Adipocyte (in vitro differentiated cells): Measurements from ENCODE around the gene MRFAP1L1.

Experiments
- DNase-seq: peaks from one replicate; pipeline ENCODE4 v3.0.0-alpha.2; 2015; ENCODE audit warnings: low read depth
- H3K27me3 ChIP-seq: replicated peaks from 2 replicates; pipeline ENCODE4 v1.7.0; 2013; ENCODE audit warnings: mild to moderate bottlenecking, low read length, moderate library complexity; ENCODE audit not compliant: control insufficient read depth, insufficient read depth
- H3K36me3 ChIP-seq: 2 replicates; pipeline ENCODE4 v1.7.0; 2013; ENCODE audit warnings: low read length, mild to moderate bottlenecking, moderate library complexity; ENCODE audit not compliant: control insufficient read depth, insufficient read depth, severe bottlenecking
- H3K4me1 ChIP-seq: 2 replicates; pipeline ENCODE4 v1.7.0; 2013; ENCODE audit warnings: mild to moderate bottlenecking, low read length, moderate library complexity; ENCODE audit not compliant: control insufficient read depth, insufficient read depth
- H3K4me3 ChIP-seq: 2 replicates; pipeline ENCODE4 v1.7.0; 2013; ENCODE audit warnings: mild to moderate bottlenecking, low read length, moderate library complexity
- H3K9ac ChIP-seq: 2 replicates; pipeline ENCODE4 v1.7.0; 2013; ENCODE audit warnings: mild to moderate bottlenecking, low read length, moderate library complexity
- H3K9me3 ChIP-seq: 2 replicates; pipeline ENCODE4 v1.7.0; 2013; ENCODE audit warnings: mild to moderate bottlenecking, low read length, moderate library complexity; ENCODE audit not compliant: control insufficient read depth

Gene MRFAP1L1

DNA sequence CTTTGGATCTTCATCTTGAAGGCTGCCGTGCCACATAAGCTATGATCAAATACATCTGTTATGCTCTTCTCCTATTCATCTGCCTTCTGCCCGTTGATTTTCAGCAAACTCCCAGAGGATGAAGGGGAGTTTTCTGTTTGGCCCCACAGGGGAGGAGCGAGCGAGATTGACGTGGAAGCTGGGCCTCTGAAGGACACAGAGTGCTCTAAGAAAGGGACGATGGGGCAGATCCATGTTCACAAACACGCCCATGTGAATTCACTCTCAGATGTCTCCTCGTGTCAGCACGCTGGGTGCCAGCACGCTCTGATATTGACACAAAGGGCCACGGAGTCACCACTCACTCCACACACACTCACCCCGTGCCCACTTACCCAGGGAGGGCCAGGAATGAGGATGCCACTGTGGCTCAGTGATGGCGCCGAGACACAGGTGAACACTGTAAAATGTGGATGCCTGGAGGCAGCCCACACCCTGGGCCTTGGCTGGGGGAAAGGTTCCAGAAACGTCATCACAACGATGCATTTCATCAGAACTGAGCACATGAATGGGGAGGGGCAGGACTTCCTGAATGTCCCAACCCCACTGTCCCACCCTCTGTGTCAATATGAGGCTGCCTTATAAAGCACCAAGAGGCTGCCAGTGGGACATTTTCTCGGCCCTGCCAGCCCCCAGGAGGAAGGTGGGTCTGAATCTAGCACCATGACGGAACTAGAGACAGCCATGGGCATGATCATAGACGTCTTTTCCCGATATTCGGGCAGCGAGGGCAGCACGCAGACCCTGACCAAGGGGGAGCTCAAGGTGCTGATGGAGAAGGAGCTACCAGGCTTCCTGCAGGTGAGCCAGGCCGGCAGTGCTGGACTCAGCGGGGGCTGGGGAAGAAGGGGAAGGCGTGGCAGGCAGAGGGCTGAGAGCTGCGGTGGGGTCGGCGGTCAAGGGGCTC, 16.2 kb downstream of the MRFAP1L1 start, which contains the start of gene S100P:
TSS of gene S100P (plus strand) at position 648 of the 946 bp plus-strand sequence. CDS start at position 703, 55 bp downstream.
- peaks cover 29% of the 10 kb centered on the region for H3K4me1 ChIP-seq
- H3K27me3 ChIP-seq: no peaks in the 10 kb centered on the region
- H3K4me3 ChIP-seq: no peak within 1 kb of the TSS
- H3K9ac ChIP-seq: no peak within 1 kb of the TSS
- DNase-seq: no peak
- no peaks in the 10 kb centered on the region for H3K36me3 ChIP-seq
- no peaks in the 10 kb centered on the region for H3K9me3 ChIP-seq

DNA sequence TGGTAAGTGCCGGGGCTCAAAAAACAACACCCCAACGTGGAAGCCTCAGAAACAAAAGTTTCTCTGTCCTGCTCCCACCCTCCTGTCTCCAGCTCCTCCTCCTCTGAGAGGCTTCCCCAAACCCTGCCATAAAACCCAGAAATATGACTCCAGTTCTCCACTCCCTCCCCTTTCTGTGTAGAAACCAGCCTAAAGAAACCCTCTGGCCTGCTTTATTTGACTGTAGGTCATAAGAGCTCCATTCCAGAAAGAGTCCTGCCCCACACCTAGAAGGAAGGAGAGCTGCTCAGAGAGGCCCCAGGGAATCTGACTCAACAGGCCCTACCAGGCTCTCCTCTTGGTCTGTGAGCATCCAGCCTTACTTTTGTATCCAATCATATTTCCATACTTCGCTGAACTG, 16.9 kb downstream of the MRFAP1L1 start:
- Histone ChIP-seq H3K9ac (no peak overlapping the region), H3K36me3 (no peaks in the 10 kb centered on the region), H3K4me1 (peaks cover 33% of the 10 kb centered on the region), H3K4me3 (no peak overlapping the region), H3K27me3 (no peaks in the 10 kb centered on the region), H3K9me3 (no peaks in the 10 kb centered on the region)
- DNase-seq: peak; percentile 58

DNA sequence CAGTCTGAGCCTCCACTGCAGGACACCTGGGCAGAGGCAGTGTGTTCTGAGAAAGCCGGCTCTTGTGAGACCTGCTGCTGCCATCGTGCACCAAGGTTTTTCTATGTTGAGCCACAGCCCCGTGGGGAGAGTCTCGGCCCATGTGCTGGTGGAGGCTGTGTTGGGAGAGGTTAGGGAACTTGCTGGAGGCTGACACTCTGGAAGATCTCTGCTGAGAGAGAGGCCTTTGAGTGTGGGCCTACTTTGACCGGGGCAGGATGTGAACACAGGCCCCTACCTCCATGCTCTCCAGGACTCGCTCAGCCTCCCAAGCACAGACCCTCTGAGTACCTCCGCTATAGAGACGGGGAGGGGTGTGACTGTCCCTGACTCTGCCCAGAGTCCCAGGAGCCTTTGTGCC, 17.3 kb downstream of the MRFAP1L1 start:
- Histone ChIP-seq H3K36me3 (no peaks in the 10 kb centered on the region), H3K9me3 (no peaks in the 10 kb centered on the region), H3K4me1 (peaks cover 33% of the 10 kb centered on the region), H3K27me3 (no peaks in the 10 kb centered on the region), H3K9ac (no peak overlapping the region), H3K4me3 (no peak overlapping the region)
- no peak for DNase-seq

DNA sequence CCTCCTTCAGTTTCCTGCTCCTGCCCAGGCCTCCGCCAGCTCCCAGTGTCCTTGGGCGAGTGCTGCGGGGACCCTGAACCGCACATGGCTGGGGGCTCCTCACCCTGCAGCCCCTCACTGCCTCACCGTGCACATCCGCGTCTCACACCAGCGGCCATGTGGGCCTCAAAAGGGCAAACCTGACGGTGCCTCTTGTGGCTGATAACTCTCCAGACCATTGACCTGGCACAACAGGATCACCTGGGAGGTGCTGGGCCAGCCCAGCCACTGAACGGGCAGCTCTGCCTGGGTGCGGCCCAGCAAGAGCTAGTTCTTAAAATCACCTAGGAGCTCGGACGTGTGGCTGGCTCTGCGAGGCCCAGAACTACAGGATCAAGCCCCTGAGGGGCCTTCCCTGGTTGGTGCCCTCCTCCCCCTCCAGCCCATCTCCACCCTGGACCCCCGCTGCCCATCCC, 20.1 kb downstream of the MRFAP1L1 start:
- Histone ChIP-seq H3K9ac (peak overlapping the region; percentile 52), H3K4me1 (peaks cover 30% of the 10 kb centered on the region), H3K4me3 (no peak overlapping the region), H3K27me3 (no peaks in the 10 kb centered on the region), H3K36me3 (no peaks in the 10 kb centered on the region), H3K9me3 (no peaks in the 10 kb centered on the region)
- DNase-seq: no peak

DNA sequence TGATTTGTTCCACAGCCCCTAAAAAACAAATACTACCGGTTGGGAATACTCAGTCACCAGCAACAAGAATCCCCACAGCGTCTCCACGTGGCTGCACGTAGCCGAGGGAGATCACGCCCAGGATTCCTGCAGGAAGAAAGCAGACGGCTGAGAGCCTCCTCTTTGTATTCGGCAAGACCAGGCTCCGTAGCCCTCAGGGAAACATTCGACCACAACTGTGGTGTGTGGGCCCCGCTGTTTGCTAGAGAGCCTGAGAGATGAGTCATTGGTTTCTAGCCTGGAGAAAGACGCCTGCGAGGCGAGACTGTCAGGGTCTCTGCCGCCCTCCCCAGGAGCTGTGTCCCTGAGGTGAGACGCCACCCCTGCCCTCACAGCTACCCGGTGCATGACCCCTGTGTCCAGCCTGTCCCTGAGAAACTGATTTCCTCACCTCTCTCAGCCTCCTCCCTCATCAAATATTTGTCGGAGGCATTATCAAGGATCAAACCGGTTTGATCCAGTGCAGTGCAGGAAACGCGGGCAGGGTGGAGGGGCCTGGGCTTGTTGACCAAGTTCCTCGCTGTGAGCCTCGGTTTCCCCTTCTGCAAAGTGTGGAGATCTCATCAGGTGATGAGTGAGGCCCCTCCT, 20.7 kb downstream of the MRFAP1L1 start:
- H3K4me1 ChIP-seq: peaks cover 30% of the 10 kb centered on the region
- DNase-seq: peak; percentile 93
- no peaks in the 10 kb centered on the region for H3K36me3 ChIP-seq
- H3K9ac ChIP-seq: peak overlapping the region; percentile 52
- peak overlapping the region; percentile 33 for H3K4me3 ChIP-seq
- no peaks in the 10 kb centered on the region for H3K9me3 ChIP-seq
- no peaks in the 10 kb centered on the region for H3K27me3 ChIP-seq

DNA sequence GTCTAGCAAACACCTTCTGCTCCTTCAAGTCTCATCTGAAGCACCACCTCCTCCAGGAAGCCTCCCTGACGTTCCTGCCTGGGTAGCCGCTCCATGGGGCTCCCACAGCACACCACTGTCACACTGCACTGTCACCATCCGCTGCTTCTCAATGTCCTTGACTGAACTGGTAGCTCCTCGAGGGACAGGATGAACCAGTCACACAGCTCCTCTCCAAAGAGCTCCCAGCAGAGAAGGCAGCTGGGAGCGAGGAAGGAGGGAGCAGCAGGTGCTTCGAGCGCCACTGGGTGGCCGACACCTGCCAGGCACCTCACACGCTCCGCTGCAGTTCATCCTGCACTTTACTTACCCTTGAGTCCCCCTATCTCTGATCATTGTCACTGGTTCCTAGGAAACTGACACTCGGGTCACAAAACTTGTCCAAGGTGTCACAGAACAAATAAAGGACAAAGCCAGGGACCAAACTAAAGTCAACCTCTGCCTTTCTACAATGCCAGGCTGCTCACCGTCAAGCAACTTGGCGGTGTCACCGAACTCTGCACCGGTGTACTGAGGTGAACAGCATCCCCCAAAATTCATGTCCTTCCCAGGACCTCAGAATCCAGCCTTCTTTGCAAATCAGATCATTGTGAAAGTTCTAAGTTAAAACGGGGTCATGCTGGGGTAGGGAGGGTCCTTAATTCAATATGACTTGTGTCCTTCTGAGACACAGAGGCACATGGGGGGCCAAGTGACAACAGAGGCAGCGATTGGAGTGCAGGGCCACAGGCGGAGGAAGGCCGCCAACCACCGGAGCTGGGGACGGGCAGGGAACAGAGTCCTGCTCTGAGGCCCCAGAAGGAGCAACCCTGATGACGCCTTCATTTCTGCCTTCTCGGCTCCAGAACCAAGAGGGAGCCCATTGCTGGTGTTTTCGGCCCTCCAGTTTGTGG, 21.5 kb downstream of the MRFAP1L1 start:
- DNase-seq: no peak
- Histone ChIP-seq H3K4me1 (peaks cover 23% of the 10 kb centered on the region), H3K36me3 (no peaks in the 10 kb centered on the region), H3K4me3 (peak overlapping the region; percentile 33), H3K27me3 (no peaks in the 10 kb centered on the region), H3K9me3 (no peaks in the 10 kb centered on the region), H3K9ac (peak overlapping the region; percentile 52)

DNA sequence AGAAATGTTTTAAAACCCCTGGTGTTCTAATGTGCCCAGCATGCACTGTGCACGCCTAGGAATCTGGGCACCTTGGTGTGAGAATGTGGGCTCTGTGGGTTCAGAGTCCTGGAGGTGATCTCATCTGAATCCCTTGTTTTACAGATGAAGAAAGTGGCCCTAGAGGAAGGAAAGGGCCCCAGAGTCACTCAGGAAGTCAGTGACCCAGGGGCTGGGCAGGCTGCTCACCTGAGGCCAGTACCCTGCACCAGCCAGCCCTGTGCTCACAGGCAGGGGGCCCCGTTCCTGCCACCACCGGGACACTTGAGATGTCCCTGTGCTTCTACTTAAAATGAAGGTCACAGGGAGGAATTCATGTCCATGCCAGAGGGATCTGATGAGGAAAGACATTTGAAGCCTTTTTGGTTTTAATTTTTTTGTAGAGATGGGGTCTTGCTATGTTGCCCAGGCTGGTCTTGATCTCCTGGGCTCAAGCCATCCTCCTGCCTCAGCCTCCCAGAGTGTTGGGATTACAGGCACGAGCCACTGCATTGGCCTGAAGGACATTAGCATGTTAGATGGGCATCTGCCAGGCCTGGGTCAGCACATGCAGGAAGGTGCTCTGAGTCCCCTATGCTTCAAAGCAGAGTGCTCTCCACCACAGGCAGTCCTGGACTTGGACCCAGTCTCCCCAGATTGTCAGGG, 23.4 kb downstream of the MRFAP1L1 start:
- H3K9ac ChIP-seq: no peak overlapping the region
- no peak overlapping the region for H3K4me3 ChIP-seq
- no peaks in the 10 kb centered on the region for H3K27me3 ChIP-seq
- H3K9me3 ChIP-seq: no peaks in the 10 kb centered on the region
- DNase-seq: no peak
- H3K4me1 ChIP-seq: peaks cover 13% of the 10 kb centered on the region
- no peaks in the 10 kb centered on the region for H3K36me3 ChIP-seq

DNA sequence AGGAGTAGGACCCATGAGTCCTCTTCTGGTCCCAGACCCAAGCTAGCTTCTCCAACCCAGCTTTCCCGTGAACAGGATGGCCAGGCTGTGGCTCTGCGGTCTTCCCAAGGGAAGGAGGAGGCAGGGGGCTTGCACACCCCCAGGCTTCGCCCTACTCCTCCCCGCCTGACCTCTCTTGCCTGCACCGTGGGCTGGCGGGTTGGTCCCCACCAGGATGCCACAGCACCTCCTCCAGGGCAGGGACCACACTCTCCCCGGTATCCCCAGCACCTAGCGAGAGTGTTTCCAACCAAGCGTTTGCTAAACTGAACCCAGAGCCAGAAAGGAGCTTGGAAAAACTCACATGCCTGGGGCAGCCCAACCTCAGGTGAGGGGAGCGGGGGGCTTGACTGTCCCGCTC, 25.0 kb downstream of the MRFAP1L1 start:
- peaks cover 13% of the 10 kb centered on the region for H3K4me1 ChIP-seq
- no peak overlapping the region for H3K9ac ChIP-seq
- H3K9me3 ChIP-seq: no peaks in the 10 kb centered on the region
- DNase-seq: no peak
- no peaks in the 10 kb centered on the region for H3K36me3 ChIP-seq
- H3K4me3 ChIP-seq: no peak overlapping the region
- no peaks in the 10 kb centered on the region for H3K27me3 ChIP-seq

DNA sequence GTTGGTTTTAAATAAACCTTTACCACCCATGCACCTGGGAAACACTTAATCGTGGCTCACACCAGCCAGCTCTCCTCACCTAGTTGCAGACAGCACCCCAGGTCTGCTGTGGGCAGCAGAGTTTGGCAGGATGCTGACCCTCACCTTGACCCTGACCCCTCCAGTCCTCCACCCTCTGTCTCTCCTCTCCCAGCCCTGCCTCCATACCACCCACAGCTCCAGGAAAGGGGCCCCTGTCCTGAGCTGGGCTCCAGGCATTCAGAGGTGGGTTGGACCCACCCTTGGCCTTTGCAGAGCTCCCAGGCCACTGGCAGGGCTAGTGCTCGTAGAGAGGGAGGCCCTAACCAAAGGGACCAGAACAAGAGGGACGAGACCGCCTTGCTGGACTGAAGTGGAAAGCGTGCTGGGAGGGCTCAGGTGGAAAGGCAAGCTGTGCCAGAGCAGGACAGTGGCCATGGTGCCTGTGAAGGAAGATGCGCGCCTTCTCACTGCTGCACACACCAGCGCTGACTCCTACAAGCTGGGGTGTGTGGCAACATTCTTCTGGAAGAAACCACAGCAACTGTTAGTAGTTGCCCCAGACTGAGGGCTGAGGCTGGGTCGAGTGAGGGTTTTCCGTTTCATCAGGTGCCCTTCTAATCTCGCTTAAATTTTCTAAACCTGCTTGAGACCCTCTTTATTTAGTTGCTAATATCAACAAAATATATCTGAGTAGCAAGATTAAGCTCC, 26.6 kb downstream of the MRFAP1L1 start:
- H3K9ac ChIP-seq: no peak overlapping the region
- H3K9me3 ChIP-seq: no peaks in the 10 kb centered on the region
- no peak for DNase-seq
- H3K36me3 ChIP-seq: no peaks in the 10 kb centered on the region
- no peak overlapping the region for H3K4me3 ChIP-seq
- no peaks in the 10 kb centered on the region for H3K27me3 ChIP-seq
- no peaks in the 10 kb centered on the region for H3K4me1 ChIP-seq

DNA sequence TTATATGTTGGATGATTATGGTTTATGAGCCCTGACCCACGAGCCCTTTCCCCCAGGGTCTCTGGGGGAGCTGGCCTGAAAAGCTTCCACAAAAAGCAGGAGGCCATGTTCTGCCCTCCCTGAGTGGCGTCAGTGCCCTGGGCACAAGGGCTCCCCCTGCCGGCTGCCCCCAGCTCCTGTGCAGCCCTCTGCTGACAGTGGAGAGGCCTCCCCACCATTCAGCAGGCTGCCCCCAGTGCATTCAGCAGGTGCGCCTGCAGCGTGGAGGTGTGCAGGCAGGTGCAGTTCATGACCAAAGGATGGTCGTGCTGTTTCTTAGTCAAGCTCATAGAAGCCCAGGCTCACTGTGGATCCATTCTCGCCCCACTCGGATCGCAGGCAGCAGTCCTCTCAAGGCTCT, 28.5 kb downstream of the MRFAP1L1 start:
- no peaks in the 10 kb centered on the region for H3K36me3 ChIP-seq
- no peak for DNase-seq
- no peak overlapping the region for H3K9ac ChIP-seq
- H3K9me3 ChIP-seq: no peaks in the 10 kb centered on the region
- peaks cover under 1% of the 10 kb centered on the region for H3K4me1 ChIP-seq
- H3K4me3 ChIP-seq: no peak overlapping the region
- H3K27me3 ChIP-seq: no peaks in the 10 kb centered on the region
